ENCODE measurements around the gene TFIP11.

Gene TFIP11

GRCh38 chr22:26536056-26536761 is 23.9 kb upstream of the TFIP11 start:
- no peak overlapping the region for H3K4me3 ChIP-seq (IDR thresholded peaks at IDR 0.05; ENCODE audit: insufficient read depth, low read depth, low read length)
- no peak overlapping the region for H2AFZ ChIP-seq (ENCODE audit: low read depth)
- no peaks in the 10 kb centered on the region; the same call in 1 of the 2 replicates for H3K36me3 ChIP-seq (ENCODE audit: insufficient read depth)
- peaks cover 52% of the 10 kb centered on the region for H3K4me1 ChIP-seq (ENCODE audit: low read depth, poor library complexity, severe bottlenecking)
- no peaks in the 10 kb centered on the region for H4K20me1 ChIP-seq (ENCODE audit: insufficient read depth)
- no peak for TF ChIP-seq CTCF (conservative IDR thresholded peaks at IDR 0.05; ENCODE audit: low read depth, low read length)
- no peaks in the 10 kb centered on the region for H3K79me2 ChIP-seq (ENCODE audit: insufficient read depth, low read depth)
- no peaks in the 10 kb centered on the region for H3K27me3 ChIP-seq (ENCODE audit: insufficient read depth, low read depth)
- no peak overlapping the region for H3K4me2 ChIP-seq
- H3K27ac ChIP-seq, result no peak overlapping the region
- no peak overlapping the region for H3K9ac ChIP-seq

- no peak overlapping the region for H3K9ac ChIP-seq
- no peaks in the 10 kb centered on the region for H3K27me3 ChIP-seq (ENCODE audit: insufficient read depth, low read depth)
- no peaks in the 10 kb centered on the region; the same call in 1 of the 2 replicates for H3K36me3 ChIP-seq (ENCODE audit: insufficient read depth)
- H2AFZ ChIP-seq (ENCODE audit: low read depth), result no peak overlapping the region
- no peaks in the 10 kb centered on the region; the same call in 1 of the 2 replicates for H3K79me2 ChIP-seq (ENCODE audit: insufficient read depth, low read depth)
- H3K4me3 ChIP-seq (IDR thresholded peaks at IDR 0.05; ENCODE audit: insufficient read depth, low read depth, low read length), result no peak overlapping the region
- H4K20me1 ChIP-seq (ENCODE audit: insufficient read depth), result no peaks in the 10 kb centered on the region
- peaks cover 59% of the 10 kb centered on the region for H3K4me1 ChIP-seq (ENCODE audit: low read depth, poor library complexity, severe bottlenecking)
- H3K27ac ChIP-seq, result no peak overlapping the region
- H3K4me2 ChIP-seq, result no peak overlapping the region
- no peak for TF ChIP-seq CTCF (conservative IDR thresholded peaks at IDR 0.05; ENCODE audit: low read depth, low read length)
Observed at GRCh38 chr22:26535603-26535908, 23.3 kb upstream of the TFIP11 start.

- Histone ChIP-seq H3K4me2 (no peak overlapping the region), H2AFZ (ENCODE audit: low read depth) (no peak overlapping the region), H3K36me3 (ENCODE audit: insufficient read depth) (no peaks in the 10 kb centered on the region; the same call in 1 of the 2 replicates), H3K9ac (no peak overlapping the region), H3K79me2 (ENCODE audit: insufficient read depth, low read depth) (no peaks in the 10 kb centered on the region; the same call in 1 of the 2 replicates), H3K4me1 (ENCODE audit: low read depth, poor library complexity, severe bottlenecking) (peaks cover 64% of the 10 kb centered on the region), H4K20me1 (ENCODE audit: insufficient read depth) (no peaks in the 10 kb centered on the region), H3K4me3 (IDR thresholded peaks at IDR 0.05; ENCODE audit: insufficient read depth, low read depth, low read length) (no peak overlapping the region), H3K27me3 (ENCODE audit: insufficient read depth, low read depth) (no peaks in the 10 kb centered on the region), H3K27ac (no peak overlapping the region; the same call in 1 of the 2 replicates)
- no peak for TF ChIP-seq CTCF (conservative IDR thresholded peaks at IDR 0.05; ENCODE audit: low read depth, low read length)
Observed at GRCh38 chr22:26534874-26535602, 22.8 kb upstream of the TFIP11 start.

- Histone ChIP-seq H3K27ac (peak overlapping the region; percentile 82; the same call in 1 of the 2 replicates), H3K4me1 (ENCODE audit: low read depth, poor library complexity, severe bottlenecking) (peaks cover 69% of the 10 kb centered on the region), H4K20me1 (ENCODE audit: insufficient read depth) (no peaks in the 10 kb centered on the region), H3K79me2 (ENCODE audit: insufficient read depth, low read depth) (no peaks in the 10 kb centered on the region; the same call in 1 of the 2 replicates), H3K4me3 (IDR thresholded peaks at IDR 0.05; ENCODE audit: insufficient read depth, low read depth, low read length) (no peak overlapping the region), H3K4me2 (no peak overlapping the region; the same call in 1 of the 2 replicates), H3K36me3 (ENCODE audit: insufficient read depth) (no peaks in the 10 kb centered on the region; the same call in 1 of the 2 replicates), H3K9ac (no peak overlapping the region; the same call in 1 of the 2 replicates), H2AFZ (ENCODE audit: low read depth) (no peak overlapping the region), H3K27me3 (ENCODE audit: insufficient read depth, low read depth) (no peaks in the 10 kb centered on the region)
- no peak for TF ChIP-seq CTCF (conservative IDR thresholded peaks at IDR 0.05; ENCODE audit: low read depth, low read length)
Observed at GRCh38 chr22:26534171-26534855, 22.0 kb upstream of the TFIP11 start.

Data from KMS-11 (cell line).